ENCODE measurements around the gene CPXM2.

DNA sequence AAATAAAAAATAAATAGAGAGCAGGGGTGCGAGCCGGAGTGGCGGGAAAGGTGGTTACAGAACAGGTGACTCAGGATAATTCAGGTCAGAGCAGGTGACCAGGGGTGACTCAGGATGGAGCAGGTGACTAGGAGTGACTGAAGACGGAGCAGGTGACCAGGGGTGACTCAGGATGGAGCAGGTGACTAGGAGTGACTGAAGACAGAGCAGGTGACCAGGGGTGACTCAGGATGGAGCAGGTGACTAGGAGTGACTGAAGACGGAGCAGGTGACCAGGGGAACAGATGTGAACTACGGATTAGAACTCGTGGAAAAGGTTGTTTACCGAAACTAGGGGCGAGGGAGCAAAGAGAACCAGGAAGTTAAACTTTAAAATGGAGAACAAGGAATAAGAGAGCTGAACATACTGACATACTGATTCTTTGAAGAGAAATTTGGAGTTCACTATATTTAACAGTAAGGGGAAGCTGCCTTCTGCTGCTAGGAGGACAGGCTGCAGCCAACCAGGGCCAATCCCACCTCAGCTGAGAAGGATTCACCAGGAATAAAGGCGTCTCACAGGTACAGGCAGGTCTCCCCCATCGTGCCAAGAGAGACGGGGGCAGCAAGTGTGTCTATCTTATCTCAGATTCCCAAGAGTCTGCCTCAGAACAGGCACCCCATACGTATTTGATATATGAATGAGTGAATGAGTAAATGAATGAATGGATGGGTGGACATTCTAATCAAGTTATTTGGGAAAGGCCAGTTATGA is 101.3 kb downstream of the CPXM2 start:
- no peak for TF ChIP-seq CTCF (IDR thresholded peaks at IDR 0.05)
- TF ChIP-seq POLR2AphosphoS5 (IDR thresholded peaks at IDR 0.05) = no peak
- no peak for TF ChIP-seq POLR2A (IDR thresholded peaks at IDR 0.05)
- TF ChIP-seq EP300 (IDR thresholded peaks at IDR 0.05) = no peak
